ENCODE data around the gene RPLP2. TPM values are rescaled to one million over a fixed set of nuclear protein-coding genes. Genes with fewer than 3 reads are reported as not detected.

The RPLP2 gene
- total RNA-seq, result 169 TPM

GRCh38 chr11:809287-810039, at the start of gene RPLP2:
Gene RPLP2, plus strand, starts transcription at chr11:809967. Its CDS starts 268 bp downstream, at chr11:810235.

GRCh38 chr11:777288-778255, 32.2 kb upstream of the RPLP2 start, which contains the start of gene GATD1:
Gene GATD1, minus strand, starts transcription at chr11:777487. Its CDS starts 25 bp downstream, at chr11:777462.

DNA sequence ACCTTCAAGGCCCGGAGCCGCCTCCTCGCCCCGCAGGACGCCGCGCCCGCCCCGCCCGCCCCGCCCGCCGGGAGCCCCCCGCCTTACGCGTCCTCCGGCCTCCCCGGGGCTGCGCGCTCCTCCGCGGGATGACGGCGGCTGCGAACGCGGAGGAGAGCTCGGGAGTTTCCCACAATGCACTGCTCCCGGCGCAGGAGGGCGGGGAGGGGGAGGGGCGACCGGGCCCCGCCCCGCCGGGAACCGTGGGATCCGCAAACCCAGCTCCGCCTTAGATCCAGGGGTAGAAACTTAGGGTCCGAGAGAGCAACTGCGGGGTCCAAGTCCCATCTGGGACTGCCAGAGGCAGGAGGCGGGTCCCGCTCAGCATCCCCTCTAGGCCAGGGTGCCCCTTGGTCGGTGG, 19.8 kb upstream of the RPLP2 start, which contains the start of gene CEND1:
CEND1 (minus strand) TSS at position 148 of the 400 bp plus-strand sequence. CDS start 1,514 bp downstream, outside the sequence.

GRCh38 chr11:798093-798713, 11.6 kb upstream of the RPLP2 start, which contains the start of gene SLC25A22:
Gene SLC25A22, minus strand, starts transcription at chr11:798281. Its CDS starts 3,275 bp downstream, at chr11:795006.

GRCh38 chr11:818396-819128, 8.8 kb downstream of the RPLP2 start, which contains the start of gene PNPLA2:
Gene PNPLA2, plus strand, starts transcription at chr11:818914. Its CDS starts 805 bp downstream, at chr11:819719.

DNA sequence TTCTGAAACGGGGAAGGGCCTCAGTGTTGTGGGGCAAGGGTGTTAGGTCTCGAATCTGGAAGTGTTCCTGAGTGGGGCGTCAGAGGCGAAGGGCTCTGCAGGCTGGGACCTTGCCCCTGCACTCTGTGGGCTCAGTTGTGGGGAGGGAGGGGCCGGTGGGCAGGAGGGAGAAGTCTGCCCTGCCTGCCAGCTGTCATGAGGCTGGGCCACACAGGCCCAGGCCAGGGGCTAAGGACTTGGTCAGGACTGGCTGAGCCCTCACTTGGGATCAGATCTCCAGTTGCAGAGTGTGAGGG, 18.1 kb downstream of the RPLP2 start, which contains the start of gene CRACR2B:
CRACR2B (plus strand) TSS at position 23 of the 296 bp plus-strand sequence. CDS start 689 bp downstream, outside the sequence.

GRCh38 chr11:832529-833113, 22.9 kb downstream of the RPLP2 start, which contains the start of gene CD151:
Gene CD151, plus strand, starts transcription at chr11:832952. Its CDS starts 3,118 bp downstream, at chr11:836070.

DNA sequence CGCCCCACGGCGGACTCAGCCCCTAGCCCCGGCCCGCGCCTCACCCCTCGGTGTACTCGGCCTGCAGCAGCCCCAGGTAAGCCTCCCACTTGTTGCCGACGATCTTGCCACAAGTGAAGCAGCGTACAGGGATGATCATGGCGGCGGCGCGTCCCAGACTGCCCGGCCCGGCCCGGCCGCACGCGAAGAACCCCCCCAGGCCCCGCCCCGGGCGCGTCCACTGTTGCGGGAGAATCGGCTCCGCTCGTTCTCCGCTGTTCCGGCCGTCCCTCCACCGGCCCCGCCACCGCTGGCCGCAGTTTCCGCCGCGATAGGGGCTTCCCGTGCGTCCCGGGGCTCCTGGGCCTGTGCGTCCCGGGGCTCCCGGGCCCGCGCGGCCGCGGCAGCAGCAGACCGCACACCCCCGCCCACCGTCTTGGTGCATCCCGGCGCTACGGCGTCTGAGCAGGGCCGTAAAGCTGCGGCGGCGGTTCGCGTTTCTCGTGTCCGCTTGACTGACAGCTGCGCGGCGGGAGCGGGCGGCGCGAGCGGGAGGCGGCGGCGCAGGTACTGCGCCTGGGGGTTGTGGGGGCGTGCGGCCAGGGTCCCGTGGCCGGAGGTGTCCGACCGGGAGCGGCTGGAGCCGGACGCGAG, 32.7 kb downstream of the RPLP2 start, which contains the start of the genes POLR2L and TSPAN4:
POLR2L (minus strand) TSS at position 160 of the 633 bp plus-strand sequence; CDS start at position 139, 21 bp downstream.
TSPAN4 (plus strand) TSS at position 483 of the 633 bp plus-strand sequence. CDS start 7,453 bp downstream, outside the sequence.

Other genes with a start within 250 kb of the RPLP2 start
- gene LMNTD2, start 249.2 kb upstream of the RPLP2 start, total RNA-seq, result 0.33 TPM
- 10.8 TPM for gene RASSF7, start 249.0 kb upstream of the RPLP2 start, total RNA-seq
- 34.7 TPM for gene PHRF1, start 233.5 kb upstream of the RPLP2 start, total RNA-seq
- gene IRF7, start 194.0 kb upstream of the RPLP2 start, total RNA-seq, result 12.1 TPM
- 0.88 TPM for gene CDHR5, start 185.0 kb upstream of the RPLP2 start, total RNA-seq
- not detected for gene SCT, start 182.8 kb upstream of the RPLP2 start, total RNA-seq
- 1.2 TPM for gene DRD4, start 172.7 kb upstream of the RPLP2 start, total RNA-seq
- 31.4 TPM for gene DEAF1, start 114.7 kb upstream of the RPLP2 start, total RNA-seq
- gene TMEM80, start 114.2 kb upstream of the RPLP2 start, total RNA-seq, result 18.5 TPM
- 14.1 TPM for gene EPS8L2, start 103.7 kb upstream of the RPLP2 start, total RNA-seq
- 91.0 TPM for gene TALDO1, start 62.5 kb upstream of the RPLP2 start, total RNA-seq
- 42.8 TPM for gene GATD1, start 32.5 kb upstream of the RPLP2 start, total RNA-seq
- 6.4 TPM for gene CEND1, start 19.9 kb upstream of the RPLP2 start, total RNA-seq
- gene SLC25A22, start 11.7 kb upstream of the RPLP2 start, total RNA-seq, result 27.7 TPM
- 17.8 TPM for gene PIDD1, start 4.7 kb upstream of the RPLP2 start, total RNA-seq
- gene PNPLA2, start 8.9 kb downstream of the RPLP2 start, total RNA-seq, result 28.0 TPM
- 9.5 TPM for gene CRACR2B, start 18.0 kb downstream of the RPLP2 start, total RNA-seq
- gene CD151, start 23.0 kb downstream of the RPLP2 start, total RNA-seq, result 149 TPM
- gene POLR2L, start 32.6 kb downstream of the RPLP2 start, total RNA-seq, result 23.9 TPM
- gene TSPAN4, start 32.9 kb downstream of the RPLP2 start, total RNA-seq, result 62.2 TPM
- 86.6 TPM for gene CHID1, start 100.8 kb downstream of the RPLP2 start, total RNA-seq
- 55.5 TPM for gene AP2A2, start 115.9 kb downstream of the RPLP2 start, total RNA-seq
- not detected for gene MUC6, start 226.8 kb downstream of the RPLP2 start, total RNA-seq